GM08714 (cell line): ENCODE data around the gene STK36.
"Not testable (repeated sequence)": the region's sequence is repeated elsewhere in the genome, so short reads cannot be mapped to it uniquely, and the experiment has no call there.

Experiments
- H3K4me3 ChIP-seq: fragments of 200-500 bp; sonication (Bioruptor generic); 2 replicates; pipeline ENCODE4 v1.5.1; 2014; ENCODE audit warnings: mild to moderate bottlenecking, low read length, inconsistent platforms
- ZNF274 ChIP-seq: IDR thresholded peaks from 2 replicates; pipeline ENCODE4 v1.6.1; 2012; ENCODE audit warnings: mild to moderate bottlenecking, low read depth, low read length

Gene STK36

DNA sequence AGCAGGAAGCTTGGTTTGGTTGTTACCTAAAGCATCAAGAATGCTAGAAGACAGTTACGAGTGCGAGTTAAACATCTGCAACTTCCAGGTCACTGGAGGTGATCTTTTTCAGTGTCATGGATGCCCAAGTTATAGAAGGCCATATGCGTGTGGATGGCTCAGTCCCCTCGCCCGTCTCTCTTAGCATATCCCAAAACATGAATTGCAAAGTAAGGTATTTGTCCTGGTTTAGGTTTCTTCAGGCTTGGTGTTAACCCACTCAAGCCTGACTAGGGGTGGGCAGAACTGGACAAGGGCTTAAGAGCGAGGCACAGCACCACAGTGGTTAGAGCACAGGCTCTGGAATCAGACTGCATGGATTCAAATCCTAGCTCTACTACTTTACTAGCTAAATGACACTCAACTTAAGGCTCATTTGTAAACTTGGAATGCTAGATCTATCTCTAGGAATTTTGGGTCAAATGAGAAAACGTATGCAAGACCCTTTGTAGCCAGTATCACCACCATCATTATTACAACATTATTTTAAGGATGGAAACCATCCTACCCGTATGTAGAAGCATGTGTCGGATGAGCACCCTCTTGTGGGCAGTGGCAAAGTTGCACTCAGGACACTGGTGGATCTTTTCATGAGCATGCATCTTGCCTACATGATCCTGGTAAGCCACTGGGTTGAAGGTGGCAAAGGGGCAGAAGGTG is 23.6 kb upstream of the STK36 start:
- no peak overlapping the region for H3K4me3 ChIP-seq
- no peak for TF ChIP-seq ZNF274

GRCh38 chr2:218648787-218649100 is 23.1 kb upstream of the STK36 start:
- H3K4me3 ChIP-seq, result no peak overlapping the region
- TF ChIP-seq ZNF274, result no peak

DNA sequence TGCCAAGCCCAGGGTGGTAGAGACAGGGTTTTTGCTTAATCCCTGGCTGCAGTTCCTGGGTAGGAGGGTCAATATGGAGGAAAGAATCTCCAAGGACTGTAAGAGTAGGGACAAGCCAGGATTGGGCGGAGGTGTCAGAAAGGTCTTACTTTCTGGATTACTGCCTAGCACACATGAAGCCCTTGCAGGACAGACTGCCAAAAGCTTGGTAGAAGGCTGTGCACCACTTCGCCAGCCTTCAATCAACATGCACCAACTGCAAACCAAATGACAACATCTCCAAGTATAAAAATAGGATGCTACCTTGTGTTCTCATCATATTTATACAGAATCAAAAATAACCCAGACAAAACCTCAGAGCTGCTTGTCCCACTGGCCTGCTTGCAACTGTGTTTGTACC is 16.1 kb upstream of the STK36 start:
- no peak overlapping the region for H3K4me3 ChIP-seq
- no peak for TF ChIP-seq ZNF274

- TF ChIP-seq ZNF274, result no peak
- peak overlapping the region; percentile 76 for H3K4me3 ChIP-seq
Observed at GRCh38 chr2:218658671-218659257, 13.1 kb upstream of the STK36 start.

GRCh38 chr2:218659258-218659987 is 12.5 kb upstream of the STK36 start, which contains the start of the genes BCS1L and ZNF142:
TSS of gene BCS1L (plus strand) at chr2:218659683. CDS start at chr2:218660988, 1,305 bp downstream.
TSS of gene ZNF142 (minus strand) at chr2:218659623. CDS start at chr2:218656429, 3,194 bp downstream.
- H3K4me3 ChIP-seq, result peak within 1 kb of the TSS; percentile 76
- no peak for TF ChIP-seq ZNF274

GRCh38 chr2:218659988-218660358 is 11.9 kb upstream of the STK36 start:
- no peak for TF ChIP-seq ZNF274

DNA sequence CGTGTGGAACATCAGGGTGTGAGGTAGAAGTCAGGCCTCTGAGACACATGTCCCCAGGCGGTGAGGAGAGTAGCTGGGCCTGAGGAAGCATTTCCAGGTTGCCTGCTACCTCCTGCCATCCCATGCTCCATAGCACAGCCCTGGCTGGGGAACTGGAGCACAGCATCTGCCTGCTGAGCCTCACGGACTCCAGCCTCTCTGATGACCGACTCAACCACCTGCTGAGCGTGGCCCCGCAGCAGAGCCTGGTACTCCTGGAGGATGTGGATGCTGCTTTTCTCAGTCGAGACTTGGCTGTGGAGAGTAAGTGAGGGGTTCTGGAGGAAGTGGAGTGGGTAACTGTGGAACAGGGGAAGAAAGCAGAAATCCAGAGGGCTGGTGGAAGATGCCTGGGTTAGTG is 9.5 kb upstream of the STK36 start:
- no peak overlapping the region for H3K4me3 ChIP-seq
- no peak for TF ChIP-seq ZNF274

More at GRCh38 chr2:218659988-218660358, 11.9 kb upstream of the STK36 start:
- peak overlapping the region; percentile 76 for H3K4me3 ChIP-seq

- TF ChIP-seq ZNF274, result no peak
- no peak overlapping the region for H3K4me3 ChIP-seq
Observed at GRCh38 chr2:218662827-218663226, 9.1 kb upstream of the STK36 start.

- H3K4me3 ChIP-seq, result no peak overlapping the region
- TF ChIP-seq ZNF274, result no peak
Observed at GRCh38 chr2:218663901-218664300, 8.0 kb upstream of the STK36 start.

DNA sequence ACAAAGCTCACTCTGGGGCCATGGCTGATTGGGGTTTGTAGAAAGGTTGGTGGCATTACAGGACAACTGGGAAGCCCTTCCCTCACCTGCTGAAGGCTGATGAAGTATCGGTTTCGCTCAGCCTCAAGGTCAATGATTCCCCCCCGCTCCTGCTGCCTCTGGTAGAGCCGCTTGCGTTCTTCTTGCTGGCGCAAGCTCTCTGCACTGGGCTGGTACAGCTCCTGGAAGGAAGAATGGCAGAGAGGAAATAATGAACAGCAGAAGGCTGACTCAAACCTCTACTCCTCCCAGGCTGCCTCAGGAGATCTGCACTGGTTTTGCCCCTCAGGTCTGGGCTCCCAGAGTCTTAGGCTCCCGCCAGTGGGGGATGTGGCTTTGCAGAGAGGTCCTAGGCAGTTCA is 7.2 kb upstream of the STK36 start:
- no peak for TF ChIP-seq ZNF274
- no peak overlapping the region for H3K4me3 ChIP-seq

- TF ChIP-seq ZNF274, result no peak
- peak overlapping the region; percentile 83 for H3K4me3 ChIP-seq
Observed at GRCh38 chr2:218671097-218671653, 711 bp upstream of the STK36 start.

- TF ChIP-seq ZNF274, result no peak
- H3K4me3 ChIP-seq, result no peak overlapping the region
Observed at GRCh38 chr2:218679119-218679518, 7.2 kb downstream of the STK36 start.

- no peak for TF ChIP-seq ZNF274
- no peak overlapping the region for H3K4me3 ChIP-seq
Observed at GRCh38 chr2:218680061-218680460, 8.2 kb downstream of the STK36 start.

GRCh38 chr2:218687400-218688060 is 15.6 kb downstream of the STK36 start:
- H3K4me3 ChIP-seq, result not testable (repeated sequence)
